GM18498 (cell line): ENCODE measurements around the gene CDH3.
A peak's percentile ranks its signal among the peaks of the same experiment; 100 is the strongest.
"Not testable (repeated sequence)": the region's sequence is repeated elsewhere in the genome, so short reads cannot be mapped to it uniquely, and the experiment has no call there.

Experiments used
- ATAC-seq: cut with Tn5 transposase; IDR thresholded peaks from one replicate; pipeline ENCODE4 v1.9.1; 2021; ENCODE audit warnings: mild to moderate bottlenecking, moderate library complexity; ENCODE audit not compliant: unreplicated experiment

CDH3 gene

DNA sequence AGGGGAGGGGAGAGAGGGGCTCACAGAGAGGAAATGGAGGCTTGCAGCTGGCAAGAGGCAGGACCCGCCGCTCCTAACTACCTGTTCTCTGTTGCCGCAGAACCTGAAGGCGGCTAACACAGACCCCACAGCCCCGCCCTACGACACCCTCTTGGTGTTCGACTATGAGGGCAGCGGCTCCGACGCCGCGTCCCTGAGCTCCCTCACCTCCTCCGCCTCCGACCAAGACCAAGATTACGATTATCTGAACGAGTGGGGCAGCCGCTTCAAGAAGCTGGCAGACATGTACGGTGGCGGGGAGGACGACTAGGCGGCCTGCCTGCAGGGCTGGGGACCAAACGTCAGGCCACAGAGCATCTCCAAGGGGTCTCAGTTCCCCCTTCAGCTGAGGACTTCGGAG, 53.0 kb downstream of the CDH3 start:
- ATAC-seq: no peak

- no peak for ATAC-seq
These were observed 55.0 kb downstream of the CDH3 start for GRCh38 chr16:68700120-68700519.

- no peak for ATAC-seq
These were observed 55.7 kb downstream of the CDH3 start for GRCh38 chr16:68700831-68701230.

DNA sequence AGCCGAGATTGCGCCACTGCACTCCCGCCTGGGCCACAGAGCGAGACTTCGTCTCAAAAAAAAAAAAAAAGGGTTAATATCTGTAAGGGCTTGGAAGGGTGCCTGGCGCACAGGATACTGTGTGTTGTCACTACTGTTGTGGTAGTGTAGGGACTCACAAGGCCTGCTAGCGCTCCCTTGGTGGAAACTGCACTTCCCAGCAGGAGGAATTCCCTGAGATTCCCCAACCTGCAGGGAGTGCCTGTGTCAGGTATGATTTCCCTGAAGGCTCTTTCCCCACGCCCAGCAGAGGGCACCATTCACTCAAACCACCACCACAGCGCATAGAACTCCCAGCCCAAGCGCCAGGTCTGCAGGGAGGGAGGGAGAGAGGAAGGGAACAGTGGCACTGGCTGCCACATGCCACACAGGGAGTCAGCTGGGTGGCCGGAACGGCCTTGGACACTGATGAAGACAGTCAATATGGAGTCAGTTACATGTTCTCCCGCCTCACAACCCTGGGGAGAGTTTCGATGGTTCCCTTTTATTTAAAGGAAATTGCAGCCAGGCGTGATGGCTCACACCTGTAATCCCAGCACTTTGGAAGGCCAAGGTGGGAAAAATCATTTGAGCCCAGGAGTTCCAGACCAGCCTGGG, 59.2 kb downstream of the CDH3 start:
- no peak for ATAC-seq

DNA sequence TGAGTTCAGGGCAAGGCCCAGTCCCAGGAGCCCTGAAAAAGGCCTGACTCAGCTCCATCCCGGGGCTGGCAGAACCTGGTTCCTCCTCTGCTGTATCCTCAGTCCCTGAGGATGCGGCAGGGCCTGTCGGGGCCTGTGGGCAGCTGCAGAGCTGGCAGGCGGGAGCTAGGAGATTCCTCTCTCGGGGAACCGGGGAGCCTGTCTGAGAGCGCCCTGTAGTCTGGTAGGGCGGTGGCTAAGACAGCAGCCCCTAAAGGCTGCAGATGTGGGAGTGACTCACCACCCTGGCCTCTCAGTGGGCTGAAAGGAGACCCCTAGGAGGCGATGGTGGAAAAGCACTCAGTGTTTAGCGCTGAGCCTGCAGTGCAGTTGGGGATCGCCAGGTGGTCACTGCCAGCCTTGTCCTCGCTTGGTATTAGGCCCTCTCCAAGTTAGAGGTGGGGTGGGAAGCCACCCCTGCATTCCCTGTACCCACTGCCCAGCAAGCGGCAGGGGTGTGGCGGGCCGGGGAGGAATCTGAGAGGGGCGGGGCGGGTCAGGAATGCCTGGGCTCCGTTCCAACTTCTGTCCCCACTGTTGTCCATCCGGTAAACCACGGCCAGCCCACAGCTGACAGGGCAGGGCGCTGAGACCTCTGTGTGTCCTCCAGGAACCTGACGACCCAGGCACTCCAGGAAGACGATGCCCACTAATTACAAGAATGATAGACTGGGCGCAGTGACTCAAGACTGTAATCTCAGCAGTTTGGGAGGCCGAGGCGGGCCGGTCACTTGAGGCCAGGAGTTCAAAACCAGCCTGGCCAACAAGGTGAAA, 62.4 kb downstream of the CDH3 start:
- no peak for ATAC-seq

DNA sequence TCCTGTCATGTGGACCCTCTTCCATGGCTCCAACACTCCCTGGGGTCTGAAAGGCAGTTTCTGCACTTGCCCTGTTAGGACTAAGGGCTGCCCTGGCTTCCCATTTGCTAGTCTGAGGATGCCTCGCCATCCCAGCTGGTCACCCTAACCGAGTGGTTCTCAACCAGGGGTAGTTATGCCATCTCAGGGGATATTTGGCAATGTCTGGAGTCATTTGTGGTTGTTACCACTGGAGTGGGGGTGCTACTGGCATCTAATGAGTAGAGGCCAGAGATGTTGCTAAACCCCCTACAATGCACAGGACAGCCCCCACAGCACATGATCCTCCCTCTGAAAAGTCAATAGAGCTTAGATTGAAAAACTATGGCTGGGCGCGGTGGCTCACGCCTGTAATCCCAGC, 65.1 kb downstream of the CDH3 start:
- ATAC-seq: no peak

DNA sequence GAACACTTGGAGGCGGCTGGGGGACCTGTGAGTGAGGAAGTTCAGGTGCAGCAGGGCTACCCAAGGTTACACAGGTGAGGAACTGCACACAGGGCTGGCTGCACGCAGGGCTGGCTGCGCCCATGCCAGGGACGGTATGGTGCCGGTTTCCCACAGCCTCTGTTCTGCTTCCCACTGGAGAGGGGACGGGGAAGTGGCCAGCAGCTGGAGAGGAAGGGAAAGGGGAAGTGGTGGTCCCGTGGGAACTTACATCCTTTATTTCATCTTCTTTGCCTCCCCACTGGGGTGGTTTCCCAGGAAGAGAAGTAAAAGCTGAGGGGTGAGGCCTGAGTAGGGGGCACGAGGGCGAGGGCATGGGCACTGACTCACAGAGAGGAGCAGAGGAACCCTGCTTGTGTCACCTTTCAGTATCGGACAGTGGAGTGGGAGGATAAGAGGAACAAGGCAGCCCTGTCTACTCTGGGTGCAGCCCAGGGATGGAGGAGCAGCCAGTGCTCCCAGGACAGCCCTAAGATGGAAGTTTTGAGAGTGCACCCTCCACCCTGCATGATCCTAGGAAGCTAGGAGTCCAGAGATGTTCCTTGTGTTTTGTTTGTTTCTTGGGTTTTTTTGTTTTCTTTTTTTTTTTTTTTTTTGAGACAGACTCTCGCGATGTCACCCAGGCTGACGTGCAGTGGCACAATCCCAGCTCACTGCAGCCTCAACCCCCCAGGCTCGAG, 66.5 kb downstream of the CDH3 start:
- ATAC-seq: no peak

GRCh38 chr16:68713361-68713760, 68.3 kb downstream of the CDH3 start:
- ATAC-seq: no peak

DNA sequence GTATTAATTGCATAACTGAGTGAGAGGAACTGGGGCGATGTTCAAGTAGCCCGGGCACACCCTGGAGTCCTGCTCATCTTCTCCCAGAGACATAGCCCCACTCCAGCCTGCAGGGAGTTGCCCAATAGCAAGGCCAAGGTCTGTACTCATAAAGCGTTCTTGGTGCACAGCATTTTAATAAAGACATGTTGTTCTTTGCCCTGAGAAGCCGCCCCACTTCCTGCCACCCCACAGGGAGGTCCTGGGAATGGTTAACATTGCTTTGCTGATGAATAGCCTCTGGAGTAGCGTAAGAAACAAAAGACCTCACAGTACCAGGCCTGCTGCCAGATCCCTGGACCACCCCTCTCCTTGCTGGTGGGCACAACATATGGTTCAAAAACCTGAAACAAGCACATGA, 70.4 kb downstream of the CDH3 start:
- no peak for ATAC-seq

DNA sequence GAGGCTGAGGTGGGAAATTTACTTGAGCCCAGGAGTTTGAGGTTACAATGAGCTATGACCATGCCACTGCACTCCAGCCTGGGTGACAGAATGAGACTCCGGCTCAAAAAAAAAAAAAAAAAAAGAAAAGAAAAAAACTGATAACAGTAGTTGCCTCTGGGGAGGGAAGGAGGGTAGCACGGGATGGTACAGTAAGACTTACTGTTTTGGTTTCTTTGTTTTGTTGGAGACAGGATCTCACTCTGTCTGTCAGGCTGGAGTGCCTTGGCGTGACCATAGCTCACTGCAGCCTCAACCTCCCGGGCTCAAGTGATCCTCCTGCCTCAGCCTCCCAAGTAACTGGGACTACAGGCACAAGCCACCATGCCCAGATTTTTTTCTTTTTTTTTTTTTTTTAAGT, 71.4 kb downstream of the CDH3 start:
- ATAC-seq: not testable (repeated sequence)

GRCh38 chr16:68717684-68718083, 72.6 kb downstream of the CDH3 start:
- ATAC-seq: no peak

DNA sequence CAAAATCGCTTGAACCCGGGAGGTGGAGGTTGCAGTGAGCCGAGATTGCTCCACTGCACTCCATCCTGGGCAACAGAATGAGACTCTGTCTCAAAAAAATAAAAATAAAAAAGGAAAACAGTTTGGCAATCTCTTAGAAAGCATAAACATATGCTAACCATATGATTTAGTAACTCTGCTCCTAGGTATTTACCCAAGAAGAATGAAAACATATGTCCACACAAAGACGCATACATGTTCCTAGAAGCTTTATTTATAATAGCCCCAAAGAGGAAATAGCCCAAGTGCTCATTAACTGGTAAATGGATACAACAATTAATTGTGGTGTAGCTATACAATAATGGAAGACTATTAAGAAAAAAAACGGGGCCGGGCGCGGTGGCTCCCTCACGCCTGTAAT, 73.5 kb downstream of the CDH3 start:
- ATAC-seq: no peak

DNA sequence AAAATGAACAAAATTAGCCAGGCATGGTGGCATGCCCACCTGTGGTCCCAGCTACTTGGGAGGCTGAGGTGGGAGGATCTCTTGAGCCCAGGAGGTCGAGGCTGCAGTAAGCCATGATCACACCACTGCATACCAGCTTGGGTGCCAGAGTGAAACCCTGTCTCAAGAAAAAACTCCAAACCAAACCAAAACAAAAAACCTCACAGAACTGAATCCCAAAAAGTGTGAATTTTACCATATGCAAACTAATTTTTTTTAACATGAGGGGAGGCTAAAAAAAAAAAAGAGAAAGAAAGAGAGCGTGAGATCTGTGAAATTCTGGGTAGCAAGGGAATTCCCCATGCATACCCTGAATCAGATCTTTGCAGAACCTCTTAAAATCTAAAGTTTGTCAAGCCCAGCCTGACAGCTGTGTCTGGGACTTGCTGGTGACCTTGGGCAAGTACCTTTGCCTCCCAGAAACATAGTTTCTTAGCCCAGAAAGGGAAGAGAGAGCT, 74.9 kb downstream of the CDH3 start:
- ATAC-seq: peak; percentile 83

DNA sequence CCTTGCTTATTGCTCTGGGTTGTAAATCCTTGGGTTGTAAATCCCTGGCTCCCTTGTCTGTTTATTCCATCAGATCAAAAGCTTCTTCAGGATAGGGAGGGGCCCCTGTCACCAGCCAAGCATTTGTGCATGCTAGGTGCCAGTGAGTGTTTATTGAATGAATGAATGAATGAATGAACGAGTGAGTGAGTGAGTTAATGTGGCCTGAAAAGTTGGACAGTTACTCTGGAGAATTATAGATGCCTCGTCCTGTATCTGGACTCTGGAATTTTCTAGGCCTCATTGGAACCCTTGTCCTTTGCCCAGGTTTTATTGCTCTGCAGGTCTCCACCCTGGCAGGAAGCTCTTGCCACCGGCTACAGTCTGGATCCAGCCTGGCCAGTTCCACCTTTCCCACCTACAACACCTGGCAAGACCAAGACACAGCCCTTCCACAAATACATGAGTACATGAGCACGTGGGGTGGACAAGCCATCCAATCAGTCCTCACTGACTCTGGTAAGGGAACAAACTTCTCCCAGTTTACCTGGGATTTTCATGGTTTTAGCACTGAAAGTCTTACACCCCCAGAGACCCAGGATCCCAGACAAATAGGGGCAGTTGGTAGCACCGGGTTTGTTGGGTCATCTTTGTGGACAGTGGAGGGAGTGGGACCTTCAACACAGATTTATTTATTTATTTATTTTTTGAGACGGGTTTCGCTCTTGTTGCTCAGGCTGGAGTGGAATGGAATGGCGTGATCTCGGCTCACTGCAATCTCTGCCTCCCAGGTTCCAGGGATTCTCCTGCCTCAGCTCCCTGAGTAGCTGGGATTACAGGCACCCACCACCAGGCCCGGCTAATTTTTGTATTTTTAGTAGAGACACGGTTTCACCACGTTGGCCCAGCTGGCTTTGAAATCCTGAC, 77.3 kb downstream of the CDH3 start:
- ATAC-seq: no peak

- ATAC-seq: no peak
These were observed 79.7 kb downstream of the CDH3 start for GRCh38 chr16:68724797-68725196.

DNA sequence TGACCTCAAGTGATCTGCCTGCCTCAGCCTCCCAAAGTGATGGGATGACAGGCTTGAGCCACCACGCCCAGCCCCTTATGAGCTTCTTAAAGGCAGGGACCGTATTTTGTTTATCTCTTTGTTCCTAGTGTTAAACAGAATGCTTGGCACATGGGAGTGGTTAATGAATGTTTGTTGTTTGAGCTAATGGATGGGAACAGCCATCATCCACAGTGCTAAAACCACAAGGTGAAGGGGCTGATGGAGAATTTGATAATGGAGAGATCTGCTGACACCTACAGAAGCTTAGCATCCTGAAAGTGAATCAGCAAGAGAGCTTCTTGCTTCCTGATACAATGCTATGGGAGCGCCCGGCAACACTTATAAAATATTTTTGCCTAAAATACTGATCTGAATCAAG, 83.4 kb downstream of the CDH3 start:
- no peak for ATAC-seq

DNA sequence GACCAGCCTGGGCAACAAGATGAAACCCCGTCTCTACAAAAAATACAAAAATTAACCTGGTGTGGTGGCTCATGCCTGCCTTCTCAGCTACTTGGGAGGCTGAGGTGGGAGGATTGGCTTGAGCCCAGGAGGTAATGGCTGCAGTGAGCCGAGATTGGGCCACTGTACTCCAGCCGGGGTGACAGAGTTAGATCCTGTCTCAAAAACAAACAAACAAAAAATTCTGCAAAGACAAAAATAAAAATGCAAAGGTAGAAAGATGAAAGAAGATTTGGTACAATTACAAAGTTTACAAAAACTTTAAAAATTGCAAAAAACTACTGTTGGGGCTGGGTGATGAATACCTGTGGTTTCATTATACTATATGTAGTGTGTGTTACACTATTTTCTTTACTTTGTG, 86.5 kb downstream of the CDH3 start:
- ATAC-seq: no peak

DNA sequence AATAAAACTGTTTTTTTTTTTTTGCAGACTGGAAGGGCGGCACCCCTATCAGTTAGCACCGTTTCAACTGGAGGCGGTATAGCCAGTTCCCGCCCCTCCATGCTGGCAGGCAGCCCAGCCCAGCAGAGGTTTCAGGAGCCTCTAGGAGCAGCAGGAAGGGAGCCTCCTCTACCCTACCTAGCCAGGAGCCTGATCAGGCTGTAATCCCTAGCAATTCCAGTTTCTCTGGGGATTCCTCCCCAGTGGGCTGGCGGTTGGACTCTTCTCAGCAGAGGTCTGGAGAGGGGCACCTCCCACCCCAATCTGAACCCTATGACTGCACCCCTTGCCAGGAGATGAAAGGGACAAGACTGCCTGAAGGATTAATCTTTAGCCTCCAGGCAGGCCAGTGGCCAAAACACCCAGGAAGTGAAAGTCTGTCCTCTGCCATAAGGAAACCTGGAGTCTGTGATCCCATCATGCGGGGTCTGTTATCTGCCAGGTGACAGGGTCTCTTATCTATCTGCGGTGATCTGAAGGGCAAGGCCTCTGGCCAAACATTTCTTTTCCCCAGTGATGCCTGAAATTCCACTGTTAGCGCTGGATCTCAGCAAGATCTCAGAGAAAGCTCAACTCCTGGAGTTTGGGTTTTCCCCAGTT, 87.1 kb downstream of the CDH3 start:
- no peak for ATAC-seq

- ATAC-seq: no peak
These were observed 87.8 kb downstream of the CDH3 start for GRCh38 chr16:68732741-68733399.

DNA sequence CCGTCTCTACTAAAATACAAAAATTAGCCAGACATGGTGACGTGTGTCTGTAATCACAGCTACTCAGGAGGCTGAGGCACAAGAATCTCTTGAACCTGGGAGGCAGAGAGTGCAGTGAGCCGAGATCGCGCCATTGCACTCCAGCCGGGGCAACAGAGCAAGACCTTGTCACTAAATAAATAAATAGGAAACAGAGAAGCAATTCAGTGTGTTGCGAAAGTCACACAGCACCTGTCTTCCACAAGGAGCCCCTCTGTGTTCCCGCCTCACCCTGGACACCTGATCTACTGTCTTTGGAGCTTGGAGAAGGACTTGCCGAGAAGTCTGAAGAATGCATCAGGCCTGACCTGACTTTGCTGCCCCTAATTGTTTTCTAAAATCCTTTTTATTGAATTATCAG, 88.5 kb downstream of the CDH3 start:
- ATAC-seq: no peak
